GM21360 (cell line): Measurements from ENCODE around the gene SEMA4A.

Experiments used
- ATAC-seq: cut with Tn5 transposase; IDR thresholded peaks from one replicate; pipeline ENCODE4 v1.9.1; 2021; ENCODE audit warnings: mild to moderate bottlenecking, moderate library complexity; ENCODE audit not compliant: unreplicated experiment

SEMA4A gene

GRCh38 chr1:156225677-156226014 lies 72.3 kb downstream of the SEMA4A start:
- ATAC-seq = no peak

- ATAC-seq = peak; percentile 72
Observed at GRCh38 chr1:156226116-156226538, 72.7 kb downstream of the SEMA4A start.

- ATAC-seq = no peak
Observed at GRCh38 chr1:156226782-156227181, 73.4 kb downstream of the SEMA4A start.
